MCF 10A (cell line): ENCODE data around the gene CTNND1. TPM values are rescaled to one million over a fixed set of nuclear protein-coding genes. Genes with fewer than 3 reads are reported as not detected.

Source experiments
- BruUV-seq: library from RNA; stranded (reverse); fragments of 400-500 nt; replicated peaks from 2 replicates; lab custom pipeline; 2021; lab: Mats Ljungman, UMichigan
- CTCF ChIA-PET: fragments of 300-600 bp; sonication (Branson Sonifier 250); formaldehyde crosslinking; extraction: SDS; loops from one replicate; lab custom pipeline; 2021; ENCODE audit warnings: antibody characterized with exemption, inconsistent platforms; lab: Yijun Ruan, JAX
- POLR2A ChIA-PET: fragments of 300-600, 350-650 bp; sonication (Branson Sonifier 250); formaldehyde crosslinking; extraction: SDS; loops from one replicate; lab custom pipeline; 2020; ENCODE audit warnings: antibody characterized with exemption, inconsistent platforms; lab: Yijun Ruan, JAX
- DNase-seq: peaks from one replicate; pipeline ENCODE4 v3.0.0-alpha.2; 2018; ENCODE audit not compliant: unreplicated experiment
- H3K27ac Mint-ChIP-seq: one replicate; pipeline ENCODE4 v1.8.0; 2022; ENCODE audit warnings: mild to moderate bottlenecking, low read depth, mixed read lengths; ENCODE audit not compliant: unreplicated experiment
- H3K27me3 Mint-ChIP-seq: one replicate; pipeline ENCODE4 v1.8.0; 2022; ENCODE audit warnings: mixed read lengths; ENCODE audit not compliant: insufficient read depth, unreplicated experiment
- H3K36me3 Mint-ChIP-seq: one replicate; pipeline ENCODE4 v1.8.0; 2022; ENCODE audit warnings: mild to moderate bottlenecking, moderate library complexity, mixed read lengths; ENCODE audit not compliant: insufficient read depth, unreplicated experiment
- H3K4me1 Mint-ChIP-seq: one replicate; pipeline ENCODE4 v1.8.0; 2022; ENCODE audit warnings: mixed read lengths; ENCODE audit not compliant: insufficient read depth, unreplicated experiment
- H3K4me3 Mint-ChIP-seq: one replicate; pipeline ENCODE4 v1.8.0; 2022; ENCODE audit warnings: mild to moderate bottlenecking, moderate library complexity, mixed read lengths; ENCODE audit not compliant: unreplicated experiment
- H3K9me3 Mint-ChIP-seq: one replicate; pipeline ENCODE4 v1.8.0; 2022; ENCODE audit warnings: mixed read lengths; ENCODE audit not compliant: unreplicated experiment
- CTCF ChIP-seq: fragments of 200-600 bp; IDR thresholded peaks from one replicate; pipeline ENCODE4 v1.8.0; 2022; ENCODE audit warnings: antibody characterized with exemption, mild to moderate bottlenecking; ENCODE audit not compliant: unreplicated experiment
- intact Hi-C: fragments of 100-400 bp; cut with micrococcal nuclease; formaldehyde crosslinking; loops from 2 replicates; pipeline ENCODE4 v1.14.1; 2022
- total RNA-seq: library from RNA; stranded (reverse); gene quantifications from 2 replicates; pipeline ENCODE4 v1.2.3, GENCODE V29; 2022

Gene CTNND1
- total RNA-seq, 1 experiment from 2014 or later: 114 TPM

DNA sequence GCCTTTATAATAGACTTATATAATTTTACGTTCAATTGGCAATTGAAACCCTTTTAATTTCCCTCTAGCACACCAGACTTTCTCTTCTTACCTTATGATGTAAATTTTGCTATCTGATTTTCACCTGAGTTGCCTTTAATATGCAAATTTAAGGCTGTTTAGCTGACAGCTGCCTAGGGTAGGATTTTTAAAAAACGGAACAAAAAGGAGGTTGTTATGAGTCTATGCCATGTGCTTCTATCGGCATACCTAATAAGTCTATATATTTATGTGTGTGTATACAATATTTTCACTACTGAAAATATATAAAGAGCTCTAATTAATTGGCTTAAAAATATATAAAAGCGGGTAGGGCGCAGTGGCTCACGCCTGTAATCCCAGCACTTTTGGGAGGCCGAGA is 32.1 kb upstream of the CTNND1 start:
- no peak overlapping the region for H3K27ac Mint-ChIP-seq
- H3K9me3 Mint-ChIP-seq: no peaks in the 10 kb centered on the region
- intact Hi-C loops: no loop called here
- no peaks in the 10 kb centered on the region for H3K27me3 Mint-ChIP-seq
- no peak overlapping the region for H3K4me3 Mint-ChIP-seq
- peaks cover 24% of the 10 kb centered on the region for H3K36me3 Mint-ChIP-seq
- TF ChIP-seq CTCF: no peak
- no peak for DNase-seq
- H3K4me1 Mint-ChIP-seq: peaks cover 10% of the 10 kb centered on the region
- BruUV-seq: no TSS peak
- ChIA-PET POLR2A (interaction anchor here (1.3 to 2.1 kb wide), 2 partner anchors 12 to 17 kb away, joined by 7 read pairs; partner anchors contain the start of genes MED19, SELENOH and TMX2), CTCF (interaction anchor here (0.6 to 0.7 kb wide), 2 partner anchors 53 to 88 kb away, joined by 3 to 5 read pairs; no protein-coding TSS in a partner anchor)

- no peak for TF ChIP-seq CTCF
- no TSS peak for BruUV-seq
- ChIA-PET CTCF (interaction anchor here (0.9 to 1.7 kb wide), 3 partner anchors 10 to 779 kb away, joined by 3 to 4 read pairs (median 3); no protein-coding TSS in a partner anchor), POLR2A (interaction anchor here (0.5 to 1.6 kb wide), 6 partner anchors 9 to 632 kb away, joined by 3 to 8 read pairs (median 4); partner anchors contain the start of genes CTNND1, MED19, SELENOH and TMX2)
- H3K36me3 Mint-ChIP-seq: peaks cover 56% of the 10 kb centered on the region
- H3K27me3 Mint-ChIP-seq: no peaks in the 10 kb centered on the region
- no peak overlapping the region for H3K27ac Mint-ChIP-seq
- peaks cover 10% of the 10 kb centered on the region for H3K4me1 Mint-ChIP-seq
- H3K9me3 Mint-ChIP-seq: no peaks in the 10 kb centered on the region
- no peak for DNase-seq
- no peak overlapping the region for H3K4me3 Mint-ChIP-seq
- intact Hi-C loops: no loop called here
These were observed 28.9 kb upstream of the CTNND1 start for GRCh38 chr11:57732661-57733060.

GRCh38 chr11:57735619-57736298 is 25.8 kb upstream of the CTNND1 start:
- ChIA-PET CTCF (interaction anchor here (0.8 to 1.1 kb wide), 3 partner anchors 11 to 65 kb away, joined by 3 read pairs; no protein-coding TSS in a partner anchor), POLR2A (interaction anchor here (0.6 kb wide), 2 partner anchors 24 to 242 kb away, joined by 3 read pairs; partner anchors contain the start of genes MED19 and TMX2)
- Mint-ChIP-seq H3K9me3 (no peaks in the 10 kb centered on the region), H3K27me3 (no peaks in the 10 kb centered on the region), H3K27ac (no peak overlapping the region), H3K4me3 (no peak overlapping the region), H3K4me1 (peaks cover 10% of the 10 kb centered on the region), H3K36me3 (peaks cover 64% of the 10 kb centered on the region)
- no TSS peak for BruUV-seq
- no peak for TF ChIP-seq CTCF
- intact Hi-C loops: no loop called here
- no peak for DNase-seq
